Type B pancreatic cell (in vitro differentiated cells): ENCODE results near the gene ANKRD66. TPM values are rescaled to one million over a fixed set of nuclear protein-coding genes. Genes with fewer than 3 reads are reported as not detected.
"Not testable (repeated sequence)": the region's sequence is repeated elsewhere in the genome, so short reads cannot be mapped to it uniquely, and the experiment has no call there.

ENCODE experiments used
- DNase-seq: peaks from one replicate; pipeline ENCODE4 v3.0.0; 2021; ENCODE audit warnings: mixed read lengths; ENCODE audit not compliant: unreplicated experiment; ENCODE audit errors: extremely low spot score
- H3K27ac Mint-ChIP-seq: 2 replicates; pipeline ENCODE4 v1.8.0; 2021; ENCODE audit warnings: mild to moderate bottlenecking, mixed read lengths
- H3K27me3 Mint-ChIP-seq: 2 replicates; pipeline ENCODE4 v1.8.0; 2021; ENCODE audit warnings: mixed read lengths
- H3K36me3 Mint-ChIP-seq: 2 replicates; pipeline ENCODE4 v1.8.0; 2021; ENCODE audit warnings: mixed read lengths
- H3K4me1 Mint-ChIP-seq: one replicate; pipeline ENCODE4 v1.8.0; 2021; ENCODE audit warnings: mixed read lengths; ENCODE audit not compliant: unreplicated experiment
- H3K4me3 Mint-ChIP-seq: 2 replicates; pipeline ENCODE4 v1.8.0; 2021; ENCODE audit warnings: mild to moderate bottlenecking, mixed read lengths
- H3K9me3 Mint-ChIP-seq: 2 replicates; pipeline ENCODE4 v1.8.0; 2021; ENCODE audit warnings: mixed read lengths
- CTCF ChIP-seq: fragments of 200-600 bp; sonication (generic); conservative IDR thresholded peaks from 2 replicates; pipeline ENCODE4 v1.5.0; 2021; ENCODE audit warnings: antibody characterized with exemption, mild to moderate bottlenecking
- total RNA-seq: library from RNA; stranded (reverse); gene quantifications from 2 replicates; pipeline ENCODE4 v1.2.1, GENCODE V29; 2021; ENCODE audit warnings: low replicate concordance

Gene ANKRD66
- total RNA-seq, 1 donor from 2014 or later, result 0.34 TPM

GRCh38 chr6:46760925-46761324 is 14.2 kb downstream of the ANKRD66 start:
- no peak for TF ChIP-seq CTCF
- no peak overlapping the region for H3K27ac Mint-ChIP-seq
- H3K27me3 Mint-ChIP-seq, result no peaks in the 10 kb centered on the region
- H3K4me1 Mint-ChIP-seq, result no peaks in the 10 kb centered on the region
- no peak overlapping the region for H3K4me3 Mint-ChIP-seq
- no peak for DNase-seq
- H3K9me3 Mint-ChIP-seq, result peaks cover 6% of the 10 kb centered on the region
- H3K36me3 Mint-ChIP-seq, result no peaks in the 10 kb centered on the region

GRCh38 chr6:46763466-46763865 is 16.7 kb downstream of the ANKRD66 start:
- no peak overlapping the region for H3K4me3 Mint-ChIP-seq
- no peak overlapping the region for H3K27ac Mint-ChIP-seq
- no peak for TF ChIP-seq CTCF
- H3K9me3 Mint-ChIP-seq, result peaks cover 6% of the 10 kb centered on the region
- no peaks in the 10 kb centered on the region for H3K27me3 Mint-ChIP-seq
- H3K36me3 Mint-ChIP-seq, result no peaks in the 10 kb centered on the region
- no peak for DNase-seq
- H3K4me1 Mint-ChIP-seq, result no peaks in the 10 kb centered on the region

GRCh38 chr6:46764280-46764679 is 17.5 kb downstream of the ANKRD66 start:
- not testable (repeated sequence) for H3K36me3 Mint-ChIP-seq, H3K27me3 Mint-ChIP-seq, H3K4me1 Mint-ChIP-seq, H3K9me3 Mint-ChIP-seq, DNase-seq, H3K27ac Mint-ChIP-seq, H3K4me3 Mint-ChIP-seq

GRCh38 chr6:46764961-46765360 is 18.2 kb downstream of the ANKRD66 start:
- H3K27me3 Mint-ChIP-seq, result no peaks in the 10 kb centered on the region
- H3K4me1 Mint-ChIP-seq, result no peaks in the 10 kb centered on the region
- peaks cover 6% of the 10 kb centered on the region for H3K9me3 Mint-ChIP-seq
- no peak for DNase-seq
- H3K27ac Mint-ChIP-seq, result no peak overlapping the region
- H3K4me3 Mint-ChIP-seq, result no peak overlapping the region
- H3K36me3 Mint-ChIP-seq, result no peaks in the 10 kb centered on the region
- TF ChIP-seq CTCF, result no peak

- H3K9me3 Mint-ChIP-seq, result peaks cover 7% of the 10 kb centered on the region
- no peak overlapping the region for H3K4me3 Mint-ChIP-seq
- TF ChIP-seq CTCF, result no peak
- H3K27me3 Mint-ChIP-seq, result no peaks in the 10 kb centered on the region
- no peaks in the 10 kb centered on the region for H3K36me3 Mint-ChIP-seq
- H3K27ac Mint-ChIP-seq, result no peak overlapping the region
- no peak for DNase-seq
- no peaks in the 10 kb centered on the region for H3K4me1 Mint-ChIP-seq
These were observed 25.3 kb downstream of the ANKRD66 start for GRCh38 chr6:46772016-46772415.

GRCh38 chr6:46772762-46773161 is 26.0 kb downstream of the ANKRD66 start:
- DNase-seq, result no peak
- no peak for TF ChIP-seq CTCF
- Mint-ChIP-seq H3K9me3 (peaks cover 7% of the 10 kb centered on the region), H3K36me3 (no peaks in the 10 kb centered on the region), H3K4me1 (no peaks in the 10 kb centered on the region), H3K4me3 (no peak overlapping the region), H3K27ac (no peak overlapping the region), H3K27me3 (no peaks in the 10 kb centered on the region)
